Retinal pigment epithelial cell (primary cell): ENCODE measurements around the gene HSPG2.

ENCODE experiments used
- DNase-seq: peaks from one replicate; pipeline ENCODE4 v3.0.0-alpha.2; 2010; ENCODE audit warnings: low read depth
- H3K4me3 ChIP-seq: 2 replicates; pipeline ENCODE4 v1.5.1; 2011; ENCODE audit warnings: mild to moderate bottlenecking, low read length, control low read depth, moderate library complexity
- CTCF ChIP-seq: conservative IDR thresholded peaks from 2 replicates; pipeline ENCODE4 v1.5.1; 2011; ENCODE audit warnings: low read depth, low read length, control low read depth, inconsistent platforms

HSPG2 gene

GRCh38 chr1:21843996-21844395 is 93.1 kb downstream of the HSPG2 start:
- no peak for TF ChIP-seq CTCF
- no peak for DNase-seq
- H3K4me3 ChIP-seq = no peak overlapping the region

- no peak for DNase-seq
- H3K4me3 ChIP-seq = no peak overlapping the region
- no peak for TF ChIP-seq CTCF
These were observed 93.9 kb downstream of the HSPG2 start for GRCh38 chr1:21843208-21843607.

- no peak for TF ChIP-seq CTCF
- DNase-seq = no peak
- no peak overlapping the region for H3K4me3 ChIP-seq
These were observed 94.4 kb downstream of the HSPG2 start for GRCh38 chr1:21842606-21843162.

GRCh38 chr1:21841852-21842466 is 95.2 kb downstream of the HSPG2 start:
- TF ChIP-seq CTCF = no peak
- DNase-seq = no peak
- no peak overlapping the region for H3K4me3 ChIP-seq

- no peak for TF ChIP-seq CTCF
- no peak for DNase-seq
- H3K4me3 ChIP-seq = no peak overlapping the region
These were observed 96.1 kb downstream of the HSPG2 start for GRCh38 chr1:21840981-21841380.

GRCh38 chr1:21839337-21840037 is 97.6 kb downstream of the HSPG2 start:
- DNase-seq = no peak
- H3K4me3 ChIP-seq = no peak overlapping the region
- no peak for TF ChIP-seq CTCF
